IPS-NIHi11 (cell line): ENCODE results near the gene TNS2.
A peak's percentile ranks its signal among the peaks of the same experiment; 100 is the strongest.
"Not testable (repeated sequence)": the region's sequence is repeated elsewhere in the genome, so short reads cannot be mapped to it uniquely, and the experiment has no call there.

ENCODE experiments used
- DNase-seq: peaks from one replicate; pipeline ENCODE4 v3.0.0; 2012; ENCODE audit warnings: mixed read lengths, low spot score

Gene TNS2

GRCh38 chr12:53049571-53050318 lies at the start of gene TNS2:
TNS2 (plus strand) TSS chr12:53050065; CDS start chr12:53050186, 121 bp downstream.
- peak; percentile 64 for DNase-seq

- DNase-seq = no peak
Observed at GRCh38 chr12:53004178-53004577, 45.7 kb upstream of the TNS2 start.

- DNase-seq = no peak
Observed at GRCh38 chr12:53004582-53004981, 45.3 kb upstream of the TNS2 start.

GRCh38 chr12:53005215-53005985 lies 44.5 kb upstream of the TNS2 start:
- DNase-seq = no peak

- peak; percentile 99 for DNase-seq
Observed at GRCh38 chr12:53005986-53006809, 43.7 kb upstream of the TNS2 start, which contains the start of gene EIF4B. EIF4B (plus strand) TSS chr12:53006456; CDS start chr12:53006484, 28 bp downstream.

- peak; percentile 82 for DNase-seq
Observed at GRCh38 chr12:53006810-53007309, 43.0 kb upstream of the TNS2 start.

GRCh38 chr12:53007343-53007742 lies 42.5 kb upstream of the TNS2 start:
- no peak for DNase-seq

- DNase-seq = not testable (repeated sequence)
Observed at GRCh38 chr12:53008760-53009159, 41.1 kb upstream of the TNS2 start.

GRCh38 chr12:53010955-53011354 lies 38.9 kb upstream of the TNS2 start:
- no peak for DNase-seq

- DNase-seq = no peak
Observed at GRCh38 chr12:53011889-53012288, 38.0 kb upstream of the TNS2 start.

- DNase-seq = no peak
Observed at GRCh38 chr12:53012928-53013327, 36.9 kb upstream of the TNS2 start.

GRCh38 chr12:53014709-53015108 lies 35.2 kb upstream of the TNS2 start:
- DNase-seq = no peak

- no peak for DNase-seq
Observed at GRCh38 chr12:53025250-53025649, 24.6 kb upstream of the TNS2 start.

GRCh38 chr12:53027014-53027413 lies 22.9 kb upstream of the TNS2 start:
- not testable (repeated sequence) for DNase-seq

GRCh38 chr12:53031616-53032015 lies 18.2 kb upstream of the TNS2 start:
- no peak for DNase-seq

- not testable (repeated sequence) for DNase-seq
Observed at GRCh38 chr12:53033832-53034231, 16.0 kb upstream of the TNS2 start.

GRCh38 chr12:53034459-53034858 lies 15.4 kb upstream of the TNS2 start:
- DNase-seq = no peak

GRCh38 chr12:53036802-53037201 lies 13.1 kb upstream of the TNS2 start:
- DNase-seq = no peak

- no peak for DNase-seq
Observed at GRCh38 chr12:53039851-53040250, 10.0 kb upstream of the TNS2 start.

- DNase-seq = no peak
Observed at GRCh38 chr12:53042607-53043454, 7.0 kb upstream of the TNS2 start.

- DNase-seq = no peak
Observed at GRCh38 chr12:53044052-53044581, 5.7 kb upstream of the TNS2 start.
